ENCODE data around the gene YAE1.
A peak's percentile ranks its signal among the peaks of the same experiment; 100 is the strongest.

YAE1 gene

GRCh38 chr7:39557222-39557621, 9.0 kb upstream of the YAE1 start:
- DNase-seq = no peak

DNA sequence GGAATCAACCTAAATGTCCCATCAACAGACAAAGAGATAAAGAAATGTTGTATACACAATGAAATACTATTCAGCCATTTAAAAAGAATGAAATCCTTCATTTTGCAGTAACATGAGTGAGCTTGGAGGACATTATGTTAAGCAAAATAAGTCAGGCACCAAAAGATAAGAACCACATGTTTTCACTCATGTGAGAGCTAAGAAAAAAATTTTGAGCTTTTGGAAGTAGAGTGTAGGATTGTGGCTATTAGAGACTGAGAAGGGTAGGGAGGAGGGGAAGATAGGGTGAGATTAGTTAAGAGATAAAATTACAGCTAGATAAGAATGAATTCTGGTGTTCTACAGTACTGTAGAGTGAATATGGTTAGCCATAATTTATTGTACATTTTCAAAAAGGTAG, 8.3 kb upstream of the YAE1 start:
- DNase-seq = no peak

DNA sequence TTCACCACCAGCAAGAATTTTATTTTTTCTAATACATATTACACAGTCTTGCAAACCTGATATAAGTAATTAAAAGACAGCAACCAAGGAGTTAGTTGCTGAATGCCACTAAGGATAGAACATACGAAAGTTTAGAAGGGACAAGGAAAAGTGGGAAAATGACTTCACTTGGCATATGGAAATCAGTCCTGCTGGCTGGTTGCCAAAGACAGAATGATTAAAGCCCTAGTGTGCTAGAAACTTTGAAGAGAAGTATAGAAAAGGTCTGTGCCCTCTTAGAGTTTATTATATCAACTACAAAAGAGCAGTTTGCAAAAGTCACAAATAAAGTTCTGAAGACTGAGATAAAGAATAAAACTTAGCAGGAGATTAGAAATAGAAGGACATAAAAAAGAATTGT, 5.8 kb upstream of the YAE1 start:
- DNase-seq = no peak

GRCh38 chr7:39560997-39561396, 5.2 kb upstream of the YAE1 start:
- no peak for DNase-seq

GRCh38 chr7:39565538-39565937, 666 bp upstream of the YAE1 start:
- no peak for DNase-seq

DNA sequence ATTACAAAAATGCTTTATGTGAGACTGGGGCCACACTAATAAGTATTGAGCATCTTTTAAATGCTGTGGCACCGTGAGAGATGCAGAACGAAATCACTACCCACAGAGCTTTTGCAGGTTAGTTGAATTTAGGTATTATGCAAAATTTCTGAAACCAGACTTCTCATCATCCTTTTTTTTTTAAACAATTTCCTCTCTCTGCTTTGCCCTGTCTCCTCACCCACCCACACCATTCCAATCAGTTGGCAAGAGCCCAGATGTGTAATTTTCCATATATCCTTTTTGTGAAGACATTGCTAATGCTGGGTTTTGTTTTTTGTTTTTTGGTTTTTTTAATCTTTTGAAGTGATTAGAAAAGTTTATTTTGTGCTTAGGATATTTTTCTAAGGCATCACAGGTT, 1.1 kb downstream of the YAE1 start:
- no peak for DNase-seq

- no peak for DNase-seq
Measured at GRCh38 chr7:39574673-39575349, 8.6 kb downstream of the YAE1 start.

DNA sequence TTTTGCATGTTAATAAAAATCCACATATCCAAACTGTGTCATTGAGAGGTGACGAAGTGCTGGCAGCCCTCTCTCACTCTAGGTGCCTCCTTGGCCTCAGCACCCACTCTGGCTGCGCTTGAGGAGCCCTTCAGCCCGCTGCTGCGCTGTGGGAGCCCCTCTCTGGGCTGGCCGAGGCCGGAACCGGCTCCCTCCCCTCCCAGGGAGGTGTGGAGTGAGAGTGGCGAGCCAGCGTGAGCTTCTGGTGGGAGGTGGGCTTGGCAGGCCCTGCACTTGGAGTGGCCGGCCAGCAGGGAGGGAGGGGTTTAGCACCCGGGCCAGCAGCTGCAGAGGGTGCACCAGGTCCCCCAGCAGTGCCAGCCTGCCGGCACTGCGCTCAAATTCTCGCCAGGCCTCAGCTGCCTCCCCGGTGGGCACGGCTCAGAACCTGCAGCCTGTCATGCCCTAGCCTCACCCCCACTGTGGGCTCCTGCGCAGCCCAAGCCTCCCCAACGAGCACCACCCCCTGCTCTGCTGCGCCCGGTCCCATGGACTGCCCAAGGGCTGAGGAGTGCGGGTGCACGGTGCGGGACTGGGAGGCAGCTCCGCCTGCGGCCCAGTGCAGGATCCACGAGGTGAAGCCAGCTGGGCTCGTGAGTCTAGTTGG, 11.1 kb downstream of the YAE1 start:
- DNase-seq = no peak

- DNase-seq = peak; percentile 70
Measured at GRCh38 chr7:39580149-39580874, 14.1 kb downstream of the YAE1 start.

DNA sequence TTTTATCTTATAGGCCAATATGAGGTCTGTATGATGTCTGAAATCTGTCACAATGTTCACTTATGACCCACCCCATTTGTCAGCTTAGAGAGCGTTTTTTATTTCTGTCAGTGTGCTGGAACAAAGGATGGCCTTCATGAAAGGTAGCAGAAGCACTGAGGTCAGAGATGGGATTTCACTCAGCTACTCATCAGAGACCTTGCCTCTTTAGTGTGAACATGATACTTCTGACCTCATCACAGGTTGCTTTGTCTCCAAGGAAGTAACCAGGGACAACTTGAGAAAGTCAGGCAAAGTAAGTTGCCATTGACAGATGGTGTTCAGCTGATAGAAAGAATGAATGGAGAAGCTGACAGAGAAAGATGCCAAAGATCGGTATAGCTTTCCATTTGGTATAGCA, 16.3 kb downstream of the YAE1 start:
- DNase-seq = no peak

GRCh38 chr7:39583539-39583938, 17.3 kb downstream of the YAE1 start:
- no peak for DNase-seq

DNA sequence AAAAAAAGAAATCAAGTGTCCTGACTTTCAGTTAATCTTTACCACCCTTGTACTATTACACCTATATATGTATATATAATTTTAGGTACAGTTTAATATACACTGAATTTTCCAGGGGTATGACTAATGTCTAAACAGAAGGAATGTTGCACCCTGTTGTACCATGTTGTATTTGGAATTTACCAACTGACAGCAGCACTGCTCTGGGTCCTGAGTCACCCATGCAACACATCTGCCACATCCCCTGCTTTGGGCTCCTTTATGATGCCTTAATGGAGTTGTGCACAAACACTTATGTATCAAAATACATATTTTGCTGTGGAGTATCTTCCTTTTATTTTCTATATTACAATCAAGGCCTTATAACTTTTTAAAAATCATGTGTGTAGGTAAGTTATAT, 21.2 kb downstream of the YAE1 start:
- no peak for DNase-seq

DNA sequence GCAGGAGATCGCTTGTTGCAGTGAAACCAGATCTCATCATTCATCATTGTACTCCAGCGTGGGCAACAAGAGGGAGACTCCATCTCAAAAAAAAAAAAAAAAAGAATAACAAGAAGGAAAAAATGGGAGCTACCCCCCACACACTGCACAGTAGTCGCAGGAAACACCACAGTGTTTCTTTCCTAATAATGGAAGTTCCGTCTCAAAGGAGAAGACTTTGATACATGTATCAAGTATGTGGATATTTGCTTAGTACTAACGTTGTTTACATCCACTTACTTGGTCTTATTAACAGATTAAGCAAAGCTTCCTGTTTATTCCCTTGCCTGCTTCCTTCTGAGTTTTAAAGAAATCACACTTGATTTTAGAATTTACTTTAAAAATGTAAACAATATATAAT, 22.2 kb downstream of the YAE1 start:
- DNase-seq = no peak

- peak; percentile 56 for DNase-seq
Measured at GRCh38 chr7:39589323-39590111, 23.3 kb downstream of the YAE1 start.

GRCh38 chr7:39592586-39592985, 26.4 kb downstream of the YAE1 start:
- no peak for DNase-seq

- DNase-seq = no peak
Measured at GRCh38 chr7:39594988-39595620, 28.9 kb downstream of the YAE1 start.

DNA sequence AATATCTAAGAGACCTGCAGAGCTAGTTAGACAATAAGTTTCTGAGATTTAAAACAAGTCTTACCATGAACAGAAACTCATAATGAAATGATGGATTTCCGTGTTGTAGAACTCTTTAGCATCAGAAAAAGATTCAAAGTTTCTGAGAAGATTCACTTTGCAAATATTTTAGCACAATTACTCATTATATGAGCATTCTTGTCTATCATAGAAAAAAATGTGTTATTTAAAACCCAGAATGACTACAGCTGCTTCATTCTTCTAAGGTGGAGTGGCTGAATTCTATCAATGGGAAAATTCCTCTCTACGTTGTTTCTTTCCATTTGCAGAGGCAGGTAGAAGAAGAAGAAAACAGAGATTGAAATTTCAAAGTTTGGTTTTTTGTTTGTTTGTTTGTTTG, 36.1 kb downstream of the YAE1 start:
- DNase-seq = no peak

DNA sequence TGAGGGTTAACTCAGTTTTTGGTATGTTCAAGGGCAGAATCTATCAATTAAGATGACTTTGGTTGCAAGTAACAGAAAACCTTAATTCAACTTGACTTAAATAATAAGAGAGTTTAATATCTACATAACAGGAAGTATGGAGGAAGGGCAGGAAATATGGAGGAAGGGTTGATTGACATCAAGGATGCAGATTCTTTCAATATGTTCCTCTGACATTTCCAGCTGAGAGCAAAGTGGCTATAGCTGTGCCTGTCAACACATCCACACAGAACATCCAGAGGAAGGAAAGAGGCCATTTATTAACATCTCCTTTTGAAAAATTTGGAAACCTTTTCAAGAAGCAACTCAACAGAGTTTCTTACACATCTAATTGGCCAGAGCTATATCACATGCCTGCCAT, 37.7 kb downstream of the YAE1 start:
- no peak for DNase-seq

DNA sequence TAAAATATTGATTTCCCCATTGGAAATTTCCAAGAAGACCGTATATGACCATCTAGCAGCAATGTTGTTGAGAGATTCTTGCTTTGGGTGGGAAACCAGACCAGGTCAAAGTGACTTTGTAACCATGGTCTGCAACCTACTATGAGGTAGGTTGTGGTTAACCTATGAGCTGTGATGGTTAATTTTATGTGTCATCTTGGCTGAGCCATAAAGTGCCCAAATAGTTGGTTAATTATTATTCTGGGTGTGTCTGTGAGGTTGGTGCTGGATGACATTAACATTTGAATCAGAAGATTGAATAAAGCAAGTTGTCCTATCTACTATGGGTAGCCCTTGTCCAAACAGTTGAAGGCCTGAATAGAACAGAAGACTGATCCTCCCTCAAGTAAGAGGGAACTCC, 38.9 kb downstream of the YAE1 start:
- DNase-seq = no peak

GRCh38 chr7:39606352-39606751, 40.1 kb downstream of the YAE1 start:
- no peak for DNase-seq

DNA sequence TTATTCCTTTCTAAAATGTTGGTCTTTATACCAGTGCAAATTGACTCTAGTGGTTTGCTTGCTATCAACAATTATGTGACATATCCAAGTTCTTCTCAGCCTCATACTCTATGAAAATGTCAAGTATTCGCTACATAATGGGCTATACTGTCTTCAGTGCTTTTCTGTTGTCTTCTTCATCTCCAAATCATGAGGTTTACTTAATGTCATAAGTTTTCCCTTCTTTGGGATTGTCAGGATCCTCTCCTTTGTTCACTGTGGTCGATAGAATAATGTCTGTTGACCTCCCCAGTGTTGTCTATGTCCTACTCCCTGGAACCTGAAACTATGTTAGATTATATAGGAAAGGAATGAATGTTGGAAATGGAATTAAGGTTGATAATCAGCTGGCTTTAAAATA, 40.7 kb downstream of the YAE1 start:
- no peak for DNase-seq

DNA sequence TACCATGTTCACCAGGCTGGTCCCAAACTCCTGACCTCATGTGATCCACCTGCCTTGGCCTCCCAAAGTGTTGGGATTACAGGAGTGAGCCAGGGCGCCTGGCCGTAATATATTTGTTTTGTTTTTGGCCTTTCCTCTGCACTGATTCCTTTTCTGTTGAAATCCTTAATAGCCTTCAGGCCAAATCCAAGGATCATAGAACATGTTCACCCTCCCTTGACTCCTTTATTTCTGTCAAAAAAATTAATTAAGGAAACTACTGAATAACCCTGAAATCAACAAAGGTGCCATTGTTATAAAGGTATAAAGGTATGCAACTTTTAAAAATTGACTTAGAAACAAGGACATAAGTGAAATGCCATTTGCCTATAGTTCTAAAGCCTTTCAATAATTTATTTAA, 41.7 kb downstream of the YAE1 start:
- no peak for DNase-seq

- DNase-seq = no peak
Measured at GRCh38 chr7:39608278-39608677, 42.1 kb downstream of the YAE1 start.
